Thyroid gland (tissue), 4 donors: ENCODE measurements around the gene ZBTB17.

Experiments
- POLR2A ChIP-seq, 2 donors: fragments of 450-650 bp; IDR thresholded peaks; one replicate each; pipeline ENCODE4 v1.6.1; 2017; ENCODE audit warnings: antibody characterized with exemption in 2 of 2, mild to moderate bottlenecking in 2 of 2, moderate library complexity in 1 of 2
- TF ChIP-seq, protein P1 (sequence below), 6 experiments: fragments of 200-600 bp in 3 of 6; fragments of 450-650 bp in 3 of 6; sonication (generic) in 3 of 6; IDR thresholded peaks; one replicate each; pipeline ENCODE4 v1.5.1; 2016 to 2019; ENCODE audit warnings: antibody characterized with exemption in 6 of 6, mild to moderate bottlenecking in 2 of 6, inconsistent platforms in 1 of 6, moderate library complexity in 1 of 6

DNA sequence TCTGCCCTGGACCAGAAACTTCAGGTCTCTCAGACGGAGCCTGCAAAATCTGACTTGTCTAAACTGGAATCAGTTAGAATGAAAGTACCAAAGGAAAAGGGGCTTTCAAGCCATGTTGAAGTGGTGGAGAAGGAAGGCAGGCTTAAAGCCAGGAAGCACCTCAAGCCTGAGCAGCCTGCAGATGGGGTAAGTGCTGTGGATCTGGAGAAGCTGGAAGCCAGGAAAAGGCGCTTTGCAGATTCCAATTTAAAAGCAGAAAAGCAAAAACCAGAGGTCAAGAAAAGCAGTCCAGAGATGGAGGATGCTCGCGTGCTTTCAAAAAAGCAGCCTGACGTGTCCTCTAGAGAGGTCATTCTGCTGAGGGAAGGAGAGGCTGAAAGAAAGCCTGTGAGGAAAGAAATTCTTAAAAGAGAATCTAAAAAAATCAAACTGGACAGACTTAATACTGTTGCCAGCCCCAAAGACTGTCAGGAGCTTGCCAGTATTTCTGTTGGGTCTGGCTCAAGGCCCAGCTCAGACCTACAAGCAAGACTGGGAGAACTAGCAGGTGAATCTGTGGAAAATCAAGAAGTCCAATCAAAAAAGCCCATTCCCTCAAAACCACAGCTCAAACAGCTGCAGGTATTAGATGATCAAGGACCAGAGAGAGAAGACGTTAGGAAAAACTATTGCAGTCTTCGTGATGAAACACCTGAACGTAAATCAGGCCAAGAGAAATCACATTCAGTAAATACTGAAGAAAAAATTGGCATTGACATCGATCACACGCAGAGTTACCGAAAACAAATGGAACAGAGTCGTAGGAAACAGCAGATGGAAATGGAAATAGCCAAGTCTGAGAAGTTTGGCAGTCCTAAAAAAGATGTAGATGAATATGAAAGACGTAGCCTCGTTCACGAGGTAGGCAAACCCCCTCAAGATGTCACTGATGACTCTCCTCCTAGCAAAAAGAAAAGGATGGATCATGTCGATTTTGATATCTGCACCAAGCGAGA is 46.6 kb downstream of the ZBTB17 start:
- TF ChIP-seq, protein P1, sequence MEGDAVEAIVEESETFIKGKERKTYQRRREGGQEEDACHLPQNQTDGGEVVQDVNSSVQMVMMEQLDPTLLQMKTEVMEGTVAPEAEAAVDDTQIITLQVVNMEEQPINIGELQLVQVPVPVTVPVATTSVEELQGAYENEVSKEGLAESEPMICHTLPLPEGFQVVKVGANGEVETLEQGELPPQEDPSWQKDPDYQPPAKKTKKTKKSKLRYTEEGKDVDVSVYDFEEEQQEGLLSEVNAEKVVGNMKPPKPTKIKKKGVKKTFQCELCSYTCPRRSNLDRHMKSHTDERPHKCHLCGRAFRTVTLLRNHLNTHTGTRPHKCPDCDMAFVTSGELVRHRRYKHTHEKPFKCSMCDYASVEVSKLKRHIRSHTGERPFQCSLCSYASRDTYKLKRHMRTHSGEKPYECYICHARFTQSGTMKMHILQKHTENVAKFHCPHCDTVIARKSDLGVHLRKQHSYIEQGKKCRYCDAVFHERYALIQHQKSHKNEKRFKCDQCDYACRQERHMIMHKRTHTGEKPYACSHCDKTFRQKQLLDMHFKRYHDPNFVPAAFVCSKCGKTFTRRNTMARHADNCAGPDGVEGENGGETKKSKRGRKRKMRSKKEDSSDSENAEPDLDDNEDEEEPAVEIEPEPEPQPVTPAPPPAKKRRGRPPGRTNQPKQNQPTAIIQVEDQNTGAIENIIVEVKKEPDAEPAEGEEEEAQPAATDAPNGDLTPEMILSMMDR (IDR thresholded peaks at IDR 0.05): no peak
- no peak for TF ChIP-seq POLR2A (IDR thresholded peaks at IDR 0.05)
